ENCODE measurements around the gene APBB2.

- TF ChIP-seq CTCF (IDR thresholded peaks at IDR 0.05) (no peak), EZH2 (IDR thresholded peaks at IDR 0.05; ENCODE audit: borderline replicate concordance, insufficient read depth, low read depth, low read length, poor library complexity, severe bottlenecking) (no peak)
Observed at GRCh38 chr4:40789771-40790170, 424.6 kb downstream of the APBB2 start.
